ENCODE measurements around the gene ATP2A1.
A peak's percentile ranks its signal among the peaks of the same experiment; 100 is the strongest.
"Not testable (repeated sequence)": the region's sequence is repeated elsewhere in the genome, so short reads cannot be mapped to it uniquely, and the experiment has no call there.

The ATP2A1 gene

DNA sequence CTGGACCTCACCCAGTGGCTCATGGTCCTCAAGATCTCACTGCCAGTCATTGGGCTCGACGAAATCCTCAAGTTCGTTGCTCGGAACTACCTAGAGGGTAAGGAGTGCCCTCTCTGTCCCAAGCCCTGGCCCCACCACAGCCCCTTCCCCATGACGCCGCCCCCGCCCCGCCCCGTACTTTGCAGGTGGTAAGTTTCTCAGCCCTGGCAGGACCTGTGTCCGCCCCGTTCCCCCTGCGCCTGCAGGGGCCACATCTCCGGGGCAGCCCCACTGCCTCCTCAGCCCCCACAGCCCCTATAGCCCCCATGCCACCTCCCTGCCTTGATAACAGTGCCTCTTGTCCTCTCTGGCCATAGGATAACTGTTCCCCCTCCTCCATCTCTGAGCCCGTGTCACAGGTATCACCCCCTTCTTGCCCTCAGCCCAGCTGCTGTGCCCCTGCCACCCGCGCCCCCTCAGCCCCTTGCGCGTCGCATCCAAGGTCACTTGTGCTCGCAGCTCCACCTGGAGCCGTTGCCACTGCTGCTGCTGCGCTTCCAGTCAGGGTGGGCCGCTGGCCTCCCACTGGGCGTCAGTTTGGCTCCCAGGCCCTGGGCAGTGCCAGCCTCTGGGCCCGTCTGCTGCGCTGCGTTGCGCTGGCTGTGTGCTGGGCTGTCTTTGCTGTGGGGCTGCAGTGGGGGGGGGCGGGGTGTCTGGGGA, 25.2 kb downstream of the ATP2A1 start:
- DNase-seq (ENCODE audit: low read depth, low spot score), result no peak
- H3K4me3 ChIP-seq (ENCODE audit: low read length), result no peak overlapping the region

DNA sequence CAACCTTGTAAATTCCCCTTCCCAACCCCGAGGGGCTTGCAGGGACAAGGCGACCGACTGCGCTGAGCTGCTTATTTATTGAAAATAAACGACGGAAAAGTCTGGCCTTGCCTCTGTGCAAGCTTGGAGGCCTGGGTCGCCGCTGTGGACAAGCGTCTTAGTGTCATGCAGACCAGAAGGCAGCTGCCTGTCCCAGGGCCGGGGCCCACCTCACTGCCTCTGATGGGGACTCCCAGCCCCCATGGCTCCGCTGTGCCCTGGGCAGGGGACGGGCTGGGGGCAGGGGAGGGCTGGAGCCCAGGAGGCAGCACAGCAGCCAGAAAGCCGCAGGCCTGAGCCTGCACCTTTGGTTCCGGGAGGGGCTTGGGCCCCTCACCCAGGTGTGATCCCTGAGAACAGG, 26.1 kb downstream of the ATP2A1 start:
- H3K4me3 ChIP-seq (ENCODE audit: low read length), result no peak overlapping the region
- no peak for DNase-seq (ENCODE audit: low read depth, low spot score)

DNA sequence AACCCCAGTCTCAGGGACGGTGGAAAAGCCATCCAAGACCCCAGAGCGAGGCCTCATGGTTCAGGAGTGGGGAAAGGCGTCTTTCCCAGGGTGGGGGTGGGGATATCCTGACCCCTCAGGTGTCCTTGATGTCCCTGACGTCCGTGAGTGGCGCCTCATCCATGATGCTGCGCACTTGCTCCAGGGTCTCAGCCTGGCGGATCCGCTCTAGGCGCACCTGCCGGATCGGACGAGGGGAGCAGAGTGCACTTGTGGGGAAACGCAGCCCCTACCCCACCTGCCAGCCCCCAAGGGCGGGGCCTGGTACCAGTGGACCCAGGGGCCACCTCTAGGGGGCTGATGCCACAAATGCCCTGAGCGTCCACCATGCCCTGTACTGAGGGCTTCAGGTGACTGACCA, 26.5 kb downstream of the ATP2A1 start:
- no peak overlapping the region for H3K4me3 ChIP-seq (ENCODE audit: low read length)
- DNase-seq (ENCODE audit: low read depth, low spot score), result no peak

DNA sequence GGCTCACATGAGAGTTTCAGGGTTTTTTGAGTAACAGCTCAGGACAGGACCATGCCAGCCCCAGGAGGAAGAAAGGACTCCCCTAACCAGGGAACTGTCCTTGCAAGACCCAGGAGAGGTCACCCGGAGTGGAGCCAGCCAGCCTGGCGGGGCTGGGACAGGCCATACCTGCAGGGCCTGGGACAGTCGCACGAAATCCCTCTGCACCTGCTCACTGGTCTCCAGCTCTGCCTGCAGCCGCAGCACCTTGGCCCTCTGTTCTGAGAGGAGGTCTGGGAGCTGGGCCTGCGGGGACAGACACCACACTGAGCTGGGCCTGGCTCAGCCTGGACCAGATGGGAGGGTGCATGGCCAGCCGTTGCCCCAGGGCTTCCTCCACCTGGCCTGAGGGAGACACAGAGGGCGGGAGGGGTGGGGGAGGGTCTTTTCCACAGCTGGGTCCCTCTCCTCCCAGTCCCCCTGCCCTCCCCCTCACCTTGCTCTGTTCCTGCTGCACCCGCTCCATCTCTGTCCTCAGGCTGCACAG, 27.0 kb downstream of the ATP2A1 start:
- no peak overlapping the region for H3K4me3 ChIP-seq (ENCODE audit: low read length)
- DNase-seq (ENCODE audit: low read depth, low spot score), result no peak

DNA sequence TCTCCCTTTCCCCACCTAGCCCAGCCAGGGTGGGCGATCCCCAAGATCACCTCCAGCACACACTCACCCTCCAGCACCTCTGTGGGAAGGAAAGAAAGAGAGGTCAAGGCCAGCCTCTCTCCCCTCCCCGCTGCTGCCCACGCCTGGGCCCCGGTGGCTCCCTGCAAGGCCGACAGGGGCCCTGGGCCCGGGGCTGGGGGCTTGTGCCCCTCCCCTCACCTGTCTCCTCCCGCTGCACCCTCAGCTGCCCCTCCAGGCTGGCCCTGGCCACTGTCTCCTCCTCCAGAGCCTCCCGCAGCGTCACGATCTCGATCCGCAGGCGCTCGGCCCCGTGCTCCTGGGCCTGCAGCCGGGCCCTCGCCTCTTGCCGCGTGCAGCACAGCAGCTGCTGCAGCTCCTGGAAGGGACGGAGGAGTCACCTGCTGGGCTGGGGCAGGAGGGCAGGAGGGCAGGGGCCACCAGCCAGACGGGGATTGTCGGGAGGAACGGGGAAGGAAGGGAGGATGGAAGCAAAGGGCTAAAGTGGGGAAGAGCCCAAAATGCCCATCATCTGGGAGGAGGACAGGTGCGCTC, 27.6 kb downstream of the ATP2A1 start:
- no peak overlapping the region for H3K4me3 ChIP-seq (ENCODE audit: low read length)
- no peak for DNase-seq (ENCODE audit: low read depth, low spot score)

DNA sequence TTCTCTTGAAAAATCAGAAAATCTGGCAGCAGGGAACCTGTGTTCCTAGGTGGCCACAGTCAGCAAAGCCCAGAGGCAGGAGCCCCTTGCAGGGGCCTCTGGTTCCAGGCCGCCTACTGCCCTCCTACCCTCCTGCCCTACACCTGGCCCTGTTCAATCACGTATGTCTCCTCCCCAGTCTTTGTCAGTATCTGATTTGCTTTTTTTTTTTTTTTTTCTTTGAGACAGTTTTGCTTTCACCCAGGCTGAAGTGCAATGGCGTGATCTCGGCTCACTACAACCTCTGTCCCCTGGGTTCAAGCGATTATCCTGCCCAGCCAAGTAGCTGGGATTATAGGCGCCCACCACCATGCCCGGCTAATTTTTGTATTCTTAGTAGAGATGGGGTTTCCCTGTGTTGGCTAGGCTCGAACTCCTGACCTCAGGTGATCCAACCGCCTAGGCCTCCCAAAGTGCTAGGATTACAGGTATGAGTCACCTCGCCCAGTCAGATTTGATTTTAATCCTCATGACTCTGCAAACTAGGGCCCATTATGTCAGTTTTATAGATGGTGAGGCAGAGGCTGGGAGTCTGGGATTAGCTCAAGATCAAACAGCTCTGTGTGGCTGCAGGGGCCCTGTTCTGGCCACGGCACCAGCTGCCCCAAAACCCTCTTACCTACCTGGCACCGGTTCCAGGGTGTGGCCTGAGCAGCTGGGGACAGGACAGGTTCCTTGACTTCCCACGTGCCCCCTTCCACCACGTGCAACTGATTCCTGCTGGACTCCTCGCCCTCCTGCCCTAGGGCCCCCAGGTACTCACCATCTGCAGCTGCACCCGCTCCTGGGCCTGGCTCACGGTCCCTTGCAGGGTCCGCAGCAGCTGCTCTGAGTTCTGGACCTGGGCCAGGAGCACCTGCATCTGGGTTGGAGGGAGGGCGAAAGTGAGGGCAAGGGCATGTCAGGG, 32.1 kb downstream of the ATP2A1 start:
- no peak overlapping the region for H3K4me3 ChIP-seq (ENCODE audit: low read length)
- no peak for DNase-seq (ENCODE audit: low read depth, low spot score)

DNA sequence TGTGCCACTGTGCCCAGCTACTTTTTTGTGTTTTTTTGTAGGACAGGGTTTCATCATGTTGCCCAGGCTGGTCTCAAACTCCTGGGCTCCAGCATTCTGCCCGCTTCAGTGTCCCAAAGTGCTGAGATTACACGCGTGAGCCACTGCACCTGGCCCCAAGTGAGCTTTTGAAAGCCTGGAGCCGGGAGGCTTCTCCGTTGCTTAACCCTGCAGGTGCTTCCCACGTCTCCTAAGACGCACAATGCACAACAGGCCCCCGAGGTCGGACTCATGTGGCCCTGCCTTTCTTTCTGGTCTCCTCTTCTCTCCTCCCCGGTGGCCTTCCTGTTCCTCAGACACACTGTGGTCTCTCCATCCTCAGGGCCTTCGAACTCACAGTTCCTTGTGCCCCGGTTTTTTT, 34.3 kb downstream of the ATP2A1 start:
- no peak for DNase-seq (ENCODE audit: low read depth, low spot score)
- H3K4me3 ChIP-seq (ENCODE audit: low read length), result no peak overlapping the region

DNA sequence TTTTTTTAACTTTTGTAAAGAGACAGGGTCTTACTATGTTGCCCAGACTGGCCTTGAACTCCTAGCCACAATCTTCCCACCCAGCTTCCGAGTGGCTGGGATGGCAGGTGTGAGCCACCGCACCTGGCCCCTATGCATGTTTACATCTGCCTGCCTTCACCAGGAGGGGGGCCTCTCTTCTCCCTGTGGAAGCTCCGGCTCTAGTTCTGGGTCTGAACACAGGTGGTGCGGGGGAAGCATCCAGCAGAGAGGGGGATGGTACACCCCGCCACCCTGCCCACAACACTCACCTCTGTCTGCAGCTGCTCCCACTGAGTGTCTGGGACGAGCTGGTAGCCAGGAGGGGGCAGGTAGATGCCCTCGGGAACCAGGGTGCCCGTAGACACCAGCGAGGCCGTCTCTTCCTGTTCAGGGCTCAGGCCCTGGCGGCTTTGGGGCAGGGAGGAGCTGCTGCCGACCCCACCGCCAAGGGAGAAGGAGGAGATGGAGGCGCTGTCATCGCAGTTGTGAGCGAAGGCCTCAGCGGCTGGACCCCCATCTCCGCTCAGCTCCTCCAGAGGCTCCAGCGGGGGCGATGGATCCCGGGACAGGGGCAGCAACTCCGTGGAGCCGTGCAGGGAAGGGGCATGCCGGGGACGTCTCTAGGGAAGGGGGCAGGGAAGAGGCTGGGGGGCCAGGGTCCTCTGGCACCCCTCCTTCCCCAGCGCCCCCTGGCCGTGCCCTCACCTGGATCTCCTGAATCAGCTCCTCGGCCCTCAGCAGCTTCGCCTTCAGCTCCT, 35.8 kb downstream of the ATP2A1 start:
- H3K4me3 ChIP-seq (ENCODE audit: low read length), result no peak overlapping the region
- no peak for DNase-seq (ENCODE audit: low read depth, low spot score)

DNA sequence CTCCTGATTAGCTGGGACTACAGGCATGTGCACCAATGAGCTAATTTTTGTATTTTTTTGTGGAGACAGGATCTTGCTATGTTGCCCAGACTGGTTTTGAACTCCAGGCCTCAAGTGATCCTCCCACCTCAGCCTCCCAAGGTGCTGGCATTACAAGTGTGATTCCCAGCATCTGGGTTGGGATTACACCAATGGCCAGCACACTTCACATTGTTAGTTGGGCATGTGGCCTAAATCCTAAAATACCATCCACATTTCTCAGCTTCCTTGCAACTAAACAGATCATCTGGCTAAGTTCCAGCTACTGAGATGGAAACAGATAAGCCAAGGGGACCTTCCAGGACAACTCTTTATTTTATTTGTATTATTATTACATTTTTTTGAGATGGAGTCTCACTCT, 36.9 kb downstream of the ATP2A1 start:
- H3K4me3 ChIP-seq (ENCODE audit: low read length), result no peak overlapping the region
- DNase-seq (ENCODE audit: low read depth, low spot score), result no peak

DNA sequence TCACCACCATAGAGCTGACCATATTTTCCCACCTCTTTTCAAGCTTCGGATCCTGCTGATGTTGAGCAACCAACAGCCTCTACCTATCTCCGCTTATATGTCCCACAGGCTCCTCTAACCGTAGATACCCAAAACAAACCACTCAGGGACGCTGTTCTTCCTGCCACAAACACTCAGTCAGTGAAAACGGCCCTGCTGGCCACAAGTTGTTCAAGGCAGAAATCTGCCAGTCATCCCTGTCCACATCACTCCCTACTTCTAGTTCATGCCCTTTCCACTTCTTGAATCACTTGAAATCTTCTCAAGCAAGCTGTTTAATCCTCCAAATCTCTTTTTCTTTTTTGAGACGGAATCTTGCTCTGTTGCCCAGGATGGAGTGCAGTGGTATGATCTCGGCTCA, 38.8 kb downstream of the ATP2A1 start:
- DNase-seq (ENCODE audit: low read depth, low spot score), result no peak
- H3K4me3 ChIP-seq (ENCODE audit: low read length), result no peak overlapping the region

DNA sequence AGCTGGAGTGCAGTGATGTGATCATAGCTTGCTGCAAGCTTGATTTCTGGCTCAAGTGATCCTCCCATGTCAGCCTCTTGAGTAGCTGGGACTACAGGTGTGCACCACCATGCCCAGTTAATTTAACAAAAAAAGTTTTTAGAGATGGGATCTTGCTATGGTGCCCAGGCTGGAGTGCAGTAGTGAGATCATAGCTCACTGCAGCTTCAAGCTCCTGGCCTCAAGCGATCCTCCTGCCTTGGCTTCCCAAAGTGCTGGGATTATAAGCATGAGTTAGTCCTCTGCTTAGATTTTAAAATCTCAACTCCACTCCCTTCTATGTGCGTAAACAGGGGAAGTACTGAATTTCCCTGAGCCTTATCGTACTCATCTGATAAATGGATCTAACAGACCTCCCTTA, 40.4 kb downstream of the ATP2A1 start:
- no peak overlapping the region for H3K4me3 ChIP-seq (ENCODE audit: low read length)
- no peak for DNase-seq (ENCODE audit: low read depth, low spot score)

DNA sequence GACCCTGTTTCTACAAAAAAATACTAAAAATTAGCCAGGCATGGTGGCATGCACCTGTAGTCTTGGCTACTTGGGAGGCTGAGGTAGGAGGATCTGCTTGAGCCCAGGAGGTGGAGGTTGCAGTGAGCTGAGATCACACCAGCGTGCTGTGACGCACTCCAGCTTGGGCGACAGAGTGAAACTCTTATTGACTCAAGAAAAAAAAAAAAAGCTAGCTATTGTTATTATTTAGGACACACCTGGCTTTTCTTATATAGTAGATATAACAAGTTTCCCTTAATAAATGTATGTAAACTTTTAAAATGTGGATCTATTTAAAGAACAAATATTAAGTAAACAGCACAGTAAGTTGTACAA, 44.9 kb downstream of the ATP2A1 start:
- no peak for DNase-seq (ENCODE audit: low read depth, low spot score)
- H3K4me3 ChIP-seq (ENCODE audit: low read length), result no peak overlapping the region

DNA sequence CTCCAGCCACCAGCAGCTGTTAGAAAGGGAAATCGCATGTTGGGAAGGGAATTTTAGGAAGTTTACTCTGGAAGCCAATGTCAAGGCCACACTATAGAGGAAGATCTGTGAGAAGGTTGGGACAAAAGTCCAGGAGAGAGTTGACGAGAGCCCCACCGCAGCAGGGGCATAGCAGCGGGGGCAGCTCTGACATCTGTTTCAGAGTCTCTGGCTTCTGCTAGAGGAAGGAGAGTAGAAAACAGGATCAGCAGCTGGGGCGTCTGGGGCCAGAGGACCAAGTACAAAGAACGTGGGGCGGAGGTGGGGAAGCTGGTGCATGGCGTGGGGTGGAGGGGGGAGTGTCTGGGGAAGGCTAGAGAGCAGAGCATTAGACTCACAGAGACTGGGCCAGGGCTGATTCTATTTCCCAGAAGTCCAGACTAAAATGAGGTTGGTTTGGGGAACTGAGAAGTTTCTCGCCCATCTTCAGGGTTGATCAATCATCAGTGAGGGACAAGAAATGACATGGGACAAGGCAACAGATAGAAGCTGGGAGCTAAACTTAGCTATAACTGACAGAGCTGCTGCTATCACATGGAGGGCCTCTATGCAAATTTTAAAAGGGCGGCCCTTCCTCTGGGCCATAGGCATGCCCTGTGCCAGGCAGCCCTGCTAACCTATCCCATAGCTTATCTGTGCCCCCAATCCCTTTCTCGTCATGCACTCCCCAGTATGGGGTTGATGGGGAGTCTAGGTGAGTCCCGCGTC, 45.5 kb downstream of the ATP2A1 start:
- H3K4me3 ChIP-seq (ENCODE audit: low read length), result no peak overlapping the region
- DNase-seq (ENCODE audit: low read depth, low spot score), result no peak

DNA sequence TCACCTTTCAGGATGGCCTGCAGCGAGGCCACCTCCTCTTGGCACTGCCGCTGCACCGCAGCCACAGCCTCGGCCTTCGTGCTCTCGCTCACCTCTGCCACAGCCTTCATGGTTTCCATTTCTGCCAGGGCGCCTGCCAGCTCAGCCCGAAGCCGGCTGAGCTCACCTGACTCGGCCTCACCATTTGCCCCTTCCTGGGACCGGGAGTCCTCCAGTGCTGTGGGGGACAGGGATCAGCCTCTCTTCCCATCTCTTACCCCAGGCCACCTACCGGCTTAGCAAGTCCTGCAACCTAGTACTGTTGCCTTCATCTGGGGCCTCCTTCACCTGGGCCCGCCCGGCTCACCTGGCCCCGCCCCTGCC, 46.1 kb downstream of the ATP2A1 start:
- no peak for DNase-seq (ENCODE audit: low read depth, low spot score)
- peak overlapping the region; percentile 83 for H3K4me3 ChIP-seq (ENCODE audit: low read length)

DNA sequence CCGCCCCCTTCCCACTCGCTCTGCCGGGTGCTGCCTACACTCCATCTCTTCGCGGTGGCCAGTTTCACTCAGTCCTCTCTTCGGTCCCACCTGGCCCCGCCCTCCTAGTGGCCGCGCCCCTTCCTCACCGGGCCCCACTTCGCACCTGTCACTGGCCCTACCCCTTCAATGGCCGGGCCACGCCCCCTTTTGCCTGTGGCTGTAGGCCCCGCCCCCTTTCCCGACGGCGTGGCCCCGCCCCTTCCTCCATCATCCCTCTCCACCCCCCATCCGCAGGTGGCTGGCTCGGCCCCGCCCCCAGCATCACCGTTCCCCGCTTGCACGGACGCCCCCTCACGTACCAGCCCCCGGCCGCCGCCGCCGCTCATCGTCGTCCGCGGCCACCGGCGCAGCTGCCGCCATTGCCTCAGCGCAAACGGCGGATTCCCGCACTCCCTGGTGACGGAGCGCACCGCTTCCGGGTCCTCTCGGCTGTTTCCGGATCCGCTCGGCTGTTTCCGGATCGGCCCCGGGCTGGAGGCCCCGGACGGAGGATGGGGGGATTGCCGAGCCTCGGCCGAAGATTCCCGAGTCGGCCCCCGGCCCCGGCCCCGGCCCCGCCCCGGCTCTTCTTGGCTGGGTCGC, 46.6 kb downstream of the ATP2A1 start, which contains the start of gene RABEP2:
Gene RABEP2, minus strand, starts transcription at position 477 of the 624 bp plus-strand sequence. Its CDS starts 75 bp downstream, at position 402.
- peak; percentile 80 for DNase-seq (ENCODE audit: low read depth, low spot score)
- peak within 1 kb of the TSS; percentile 83 for H3K4me3 ChIP-seq (ENCODE audit: low read length)

DNA sequence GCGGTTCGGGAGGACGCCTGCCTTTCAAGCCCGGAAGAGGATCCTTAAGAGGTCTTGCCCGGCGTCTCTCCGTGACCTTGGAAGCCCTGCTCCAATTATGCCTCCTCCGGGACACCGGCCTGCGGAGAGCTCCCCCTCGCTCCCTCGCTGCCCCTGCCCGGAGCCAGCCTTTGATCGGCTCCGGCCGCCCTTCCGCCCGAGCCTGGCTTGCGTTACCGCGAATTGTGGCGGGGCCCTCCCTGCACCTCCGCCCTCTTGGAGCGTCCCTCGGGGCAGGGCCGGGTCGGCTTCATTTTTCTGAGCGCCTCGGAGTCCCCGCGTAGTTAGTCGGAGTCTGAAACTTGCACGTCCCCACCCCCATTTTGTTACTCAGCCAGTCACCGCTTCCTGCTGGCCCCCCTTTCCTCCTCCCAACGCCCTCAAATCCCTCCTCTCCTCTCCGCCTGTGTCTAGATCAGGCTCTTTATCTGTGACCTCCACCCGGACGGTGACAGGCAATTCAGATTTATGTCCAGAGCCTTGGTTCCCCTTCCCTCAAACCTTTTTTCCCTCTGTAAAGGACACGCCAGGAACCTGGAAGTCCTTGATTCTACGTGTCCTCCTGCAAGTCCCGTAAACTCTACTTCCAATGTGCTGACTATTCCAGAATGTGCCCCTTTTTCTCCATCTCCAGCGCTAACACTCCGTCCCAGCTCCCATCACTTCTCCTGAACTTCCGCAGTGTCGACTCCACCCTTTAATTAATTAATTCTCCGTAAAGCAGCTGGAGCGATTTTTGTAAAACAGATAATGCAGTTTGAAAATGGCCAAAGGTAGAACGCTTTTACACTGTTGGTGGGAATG, 47.3 kb downstream of the ATP2A1 start:
- H3K4me3 ChIP-seq (ENCODE audit: low read length), result peak overlapping the region; percentile 83
- peak; percentile 82 for DNase-seq (ENCODE audit: low read depth, low spot score)

DNA sequence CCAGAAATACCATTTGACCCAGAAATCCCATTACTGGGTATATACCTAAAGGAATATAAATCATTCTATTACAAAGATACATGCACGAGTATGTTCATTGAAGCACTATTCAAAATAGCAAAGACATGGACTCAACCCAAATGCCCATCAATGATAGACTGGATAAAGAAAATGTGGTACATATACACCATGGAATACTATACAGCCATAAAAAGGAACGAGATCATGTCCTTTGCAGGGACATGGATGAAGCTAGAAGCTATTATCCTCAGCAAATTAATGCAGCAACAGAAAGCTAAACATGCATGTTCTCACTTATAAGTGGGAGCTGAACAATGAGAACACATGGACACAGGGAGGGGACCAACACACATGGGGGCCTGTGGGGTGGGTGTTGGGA, 48.0 kb downstream of the ATP2A1 start:
- not testable (repeated sequence) for H3K4me3 ChIP-seq (ENCODE audit: low read length); DNase-seq (ENCODE audit: low read depth, low spot score)

All from Jurkat, Clone E6-1 (cell line).